OCI-LY3 (cell line): ENCODE results near the gene ATXN2.

Experiments
- H2AFZ ChIP-seq: fragments of 200-600, 300-600 bp; shearing (Covaris generic); 2 replicates; pipeline ENCODE4 v1.6.0; 2014; ENCODE audit warnings: antibody characterized with exemption, low read depth, low read length
- H3K27ac ChIP-seq: fragments of 200-600, 300-600 bp; sonication (generic); 2 replicates; pipeline ENCODE4 v1.5.1; 2014; ENCODE audit warnings: mild to moderate bottlenecking, low read length, moderate library complexity, mixed read lengths
- H3K27me3 ChIP-seq: fragments of 200-600, 300-600 bp; sonication (generic); 2 replicates; pipeline ENCODE4 v1.6.1; 2014; ENCODE audit warnings: low read depth, low read length, mixed read lengths
- H3K36me3 ChIP-seq: fragments of 200-600, 300-600 bp; sonication (generic); replicated peaks from 2 replicates; pipeline ENCODE3; 2014; ENCODE audit warnings: low read depth, low read length, mixed read lengths
- H3K4me1 ChIP-seq: fragments of 300-600, 200-600 bp; sonication (generic); 2 replicates; pipeline ENCODE4 v1.6.1; 2014; ENCODE audit warnings: low read length, mixed read lengths
- H3K4me2 ChIP-seq: fragments of 200-600, 300-600 bp; sonication (generic); 2 replicates; pipeline ENCODE4 v1.6.1; 2014; ENCODE audit warnings: low read length, mixed read lengths
- H3K4me3 ChIP-seq: fragments of 300-600, 200-600 bp; sonication (generic); 2 replicates; pipeline ENCODE4 v1.5.1; 2014; ENCODE audit warnings: antibody characterized with exemption, mild to moderate bottlenecking, low read length, moderate library complexity
- H3K79me2 ChIP-seq: fragments of 300-600, 200-600 bp; shearing (Covaris generic); 2 replicates; pipeline ENCODE4 v1.6.1; 2014; ENCODE audit warnings: mild to moderate bottlenecking, low read length, mixed read lengths
- H3K9ac ChIP-seq: fragments of 300-600, 200-600 bp; shearing (Covaris generic); 2 replicates; pipeline ENCODE4 v1.6.0; 2014; ENCODE audit warnings: mild to moderate bottlenecking, low read length, moderate library complexity
- H3K9me3 ChIP-seq: fragments of 200-600, 300-600 bp; shearing (Covaris generic); 2 replicates; pipeline ENCODE4 v1.6.1; 2014; ENCODE audit warnings: low read length, mixed read lengths; ENCODE audit not compliant: insufficient read depth
- H4K20me1 ChIP-seq: fragments of 200-600, 300-600 bp; sonication (generic); 2 replicates; pipeline ENCODE4 v1.6.1; 2016; ENCODE audit warnings: low read length, mixed read lengths; ENCODE audit not compliant: insufficient read depth
- CTCF ChIP-seq: fragments of 200-600, 300-600 bp; sonication (generic); IDR thresholded peaks from 2 replicates; pipeline ENCODE4 v1.5.1; 2014; ENCODE audit warnings: antibody characterized with exemption, low read length, low read depth
- EZH2phosphoT487 ChIP-seq: fragments of 200-600 bp; shearing (Covaris generic); IDR thresholded peaks from 2 replicates; pipeline ENCODE4 v1.6.1; 2018; ENCODE audit warnings: antibody characterized with exemption, mixed run types, low read depth

Gene ATXN2

GRCh38 chr12:111457577-111457976 is 141.5 kb downstream of the ATXN2 start:
- Histone ChIP-seq H4K20me1 (0 out of 2 replicates have a peak, but pooled peaks cover 12% of the 10 kb centered on the region), H3K27me3 (no peaks in the 10 kb centered on the region), H3K4me1 (peaks cover 8% of the 10 kb centered on the region), H3K79me2 (no peaks in the 10 kb centered on the region), H3K4me3 (no peak overlapping the region), H3K9ac (no peak overlapping the region), H2AFZ (no peak overlapping the region), H3K4me2 (no peak overlapping the region), H3K36me3 (peaks cover 36% of the 10 kb centered on the region), H3K9me3 (no peaks in the 10 kb centered on the region), H3K27ac (no peak overlapping the region)
- TF ChIP-seq CTCF (no peak), EZH2phosphoT487 (no peak)

- Histone ChIP-seq H3K4me1 (peaks cover 3% of the 10 kb centered on the region), H3K9me3 (no peaks in the 10 kb centered on the region), H3K4me3 (no peak overlapping the region), H3K79me2 (no peaks in the 10 kb centered on the region), H3K36me3 (peaks cover 36% of the 10 kb centered on the region), H3K27me3 (no peaks in the 10 kb centered on the region), H3K4me2 (no peak overlapping the region), H3K9ac (no peak overlapping the region), H4K20me1 (0 out of 2 replicates have a peak, but pooled peaks cover 12% of the 10 kb centered on the region), H2AFZ (no peak overlapping the region), H3K27ac (no peak overlapping the region)
- TF ChIP-seq CTCF (no peak), EZH2phosphoT487 (no peak)
Measured at GRCh38 chr12:111457071-111457470, 142.0 kb downstream of the ATXN2 start.

- H3K4me3 ChIP-seq: no peak overlapping the region
- H3K27me3 ChIP-seq: no peaks in the 10 kb centered on the region
- H3K36me3 ChIP-seq: peaks cover 42% of the 10 kb centered on the region
- TF ChIP-seq CTCF: no peak
- no peak for TF ChIP-seq EZH2phosphoT487
- H3K4me2 ChIP-seq: no peak overlapping the region
- H3K79me2 ChIP-seq: no peaks in the 10 kb centered on the region
- no peak overlapping the region for H2AFZ ChIP-seq
- no peak overlapping the region for H3K27ac ChIP-seq
- no peaks in the 10 kb centered on the region for H3K9me3 ChIP-seq
- 0 out of 2 replicates have a peak, but pooled peaks cover 6% of the 10 kb centered on the region for H3K4me1 ChIP-seq
- peaks cover 22% of the 10 kb centered on the region for H4K20me1 ChIP-seq
- no peak overlapping the region for H3K9ac ChIP-seq
Measured at GRCh38 chr12:111455448-111456320, 143.4 kb downstream of the ATXN2 start.

DNA sequence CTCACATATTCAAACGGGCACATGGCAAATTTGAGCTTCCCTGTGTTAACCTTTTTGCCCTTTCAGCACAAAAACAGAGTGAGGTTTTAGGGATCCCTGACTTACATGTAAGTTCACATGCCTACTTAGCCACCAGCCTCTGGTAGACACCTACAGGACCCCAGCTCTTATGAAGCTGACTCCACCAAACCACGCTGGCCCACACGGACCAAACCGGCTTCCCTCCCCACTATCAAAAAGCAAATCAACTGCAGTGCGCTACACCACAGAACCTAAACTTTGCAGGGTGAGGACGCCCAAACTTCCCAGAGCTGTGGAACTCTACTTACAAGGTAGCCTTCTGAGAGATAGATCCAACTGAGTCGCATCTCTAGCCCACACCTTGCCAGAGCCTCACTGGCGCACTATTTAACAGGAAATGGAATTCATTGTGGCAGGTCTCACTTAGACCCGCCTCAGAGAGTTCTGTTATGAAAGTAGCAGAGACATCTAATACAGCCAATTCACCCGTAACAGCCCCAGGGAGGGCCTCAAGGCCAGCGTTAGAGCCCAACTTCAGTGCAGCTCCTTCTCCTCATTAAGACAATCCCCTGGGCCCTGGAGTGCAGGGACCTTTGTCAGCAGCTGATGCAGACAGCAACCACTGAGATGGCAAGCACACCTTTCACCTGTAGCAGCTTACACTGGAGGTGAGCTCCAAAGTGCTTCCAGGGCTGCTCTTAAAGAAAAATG is 144.2 kb downstream of the ATXN2 start:
- Histone ChIP-seq H3K4me2 (no peak overlapping the region), H4K20me1 (peaks cover 29% of the 10 kb centered on the region), H3K27ac (no peak overlapping the region), H3K9me3 (no peaks in the 10 kb centered on the region), H3K9ac (no peak overlapping the region), H3K36me3 (peaks cover 49% of the 10 kb centered on the region), H3K27me3 (no peaks in the 10 kb centered on the region), H3K4me3 (no peak overlapping the region), H3K79me2 (no peaks in the 10 kb centered on the region), H3K4me1 (0 out of 2 replicates have a peak, but pooled peaks cover 6% of the 10 kb centered on the region), H2AFZ (no peak overlapping the region)
- TF ChIP-seq CTCF (no peak), EZH2phosphoT487 (no peak)
